GM06990 (cell line): ENCODE data around the gene PCBP4.

Source experiments
- DNase-seq: peaks from one replicate; pipeline ENCODE4 v3.0.0-alpha.2; 2011; ENCODE audit not compliant: insufficient read length; ENCODE audit errors: extremely low read depth
- H3K27me3 ChIP-seq: replicated peaks from 2 replicates; pipeline ENCODE4 v1.6.0; 2011; ENCODE audit warnings: low read length; ENCODE audit not compliant: control insufficient read depth, insufficient read depth
- H3K36me3 ChIP-seq: 2 replicates; pipeline ENCODE4 v1.5.1; 2011; ENCODE audit warnings: low read length; ENCODE audit not compliant: control insufficient read depth, insufficient read depth
- H3K4me3 ChIP-seq: replicated peaks from 2 replicates; pipeline ENCODE4 v1.5.1; 2011; ENCODE audit warnings: low read depth, mild to moderate bottlenecking, control low read depth, low read length
- TF ChIP-seq, protein P1 (sequence below): IDR thresholded peaks from 2 replicates; pipeline ENCODE4 v1.5.1; 2011; ENCODE audit warnings: low read length, control low read depth, mild to moderate bottlenecking, inconsistent platforms; ENCODE audit not compliant: insufficient read depth, poor library complexity, severe bottlenecking

PCBP4 gene

GRCh38 chr3:51962854-51963530, 4.3 kb downstream of the PCBP4 start:
- TF ChIP-seq, protein P1, sequence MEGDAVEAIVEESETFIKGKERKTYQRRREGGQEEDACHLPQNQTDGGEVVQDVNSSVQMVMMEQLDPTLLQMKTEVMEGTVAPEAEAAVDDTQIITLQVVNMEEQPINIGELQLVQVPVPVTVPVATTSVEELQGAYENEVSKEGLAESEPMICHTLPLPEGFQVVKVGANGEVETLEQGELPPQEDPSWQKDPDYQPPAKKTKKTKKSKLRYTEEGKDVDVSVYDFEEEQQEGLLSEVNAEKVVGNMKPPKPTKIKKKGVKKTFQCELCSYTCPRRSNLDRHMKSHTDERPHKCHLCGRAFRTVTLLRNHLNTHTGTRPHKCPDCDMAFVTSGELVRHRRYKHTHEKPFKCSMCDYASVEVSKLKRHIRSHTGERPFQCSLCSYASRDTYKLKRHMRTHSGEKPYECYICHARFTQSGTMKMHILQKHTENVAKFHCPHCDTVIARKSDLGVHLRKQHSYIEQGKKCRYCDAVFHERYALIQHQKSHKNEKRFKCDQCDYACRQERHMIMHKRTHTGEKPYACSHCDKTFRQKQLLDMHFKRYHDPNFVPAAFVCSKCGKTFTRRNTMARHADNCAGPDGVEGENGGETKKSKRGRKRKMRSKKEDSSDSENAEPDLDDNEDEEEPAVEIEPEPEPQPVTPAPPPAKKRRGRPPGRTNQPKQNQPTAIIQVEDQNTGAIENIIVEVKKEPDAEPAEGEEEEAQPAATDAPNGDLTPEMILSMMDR = no peak
- Histone ChIP-seq H3K36me3 (no peaks in the 10 kb centered on the region), H3K27me3 (no peaks in the 10 kb centered on the region), H3K4me3 (no peak overlapping the region)
- DNase-seq = no peak

GRCh38 chr3:51961602-51962569, 5.4 kb downstream of the PCBP4 start:
- Histone ChIP-seq H3K27me3 (no peaks in the 10 kb centered on the region), H3K4me3 (no peak overlapping the region), H3K36me3 (no peaks in the 10 kb centered on the region)
- TF ChIP-seq, protein P1 = no peak
- no peak for DNase-seq

DNA sequence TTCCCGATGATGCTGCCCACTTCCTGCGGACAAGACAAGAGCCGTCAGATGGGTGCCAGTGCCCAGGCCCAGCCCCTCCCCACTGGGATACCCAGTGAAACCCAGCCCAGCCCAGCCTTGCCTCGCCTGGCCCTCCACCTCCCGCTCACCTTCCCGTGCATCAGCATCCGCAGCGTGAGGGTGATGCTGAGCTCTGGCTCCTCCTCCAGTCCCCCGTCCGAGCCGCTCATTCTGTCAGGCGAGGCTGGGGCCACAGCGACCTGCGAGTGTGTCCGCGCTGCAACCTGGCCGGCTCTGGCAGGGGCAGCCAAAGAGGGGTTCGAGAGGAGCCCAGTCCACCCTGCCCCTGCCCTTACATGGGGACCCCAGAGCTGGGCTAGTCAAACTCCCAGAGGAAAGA, 6.2 kb downstream of the PCBP4 start:
- TF ChIP-seq, protein P1 = no peak
- Histone ChIP-seq H3K27me3 (no peaks in the 10 kb centered on the region), H3K4me3 (no peak overlapping the region), H3K36me3 (no peaks in the 10 kb centered on the region)
- no peak for DNase-seq

- TF ChIP-seq, protein P1 = no peak
- Histone ChIP-seq H3K27me3 (no peaks in the 10 kb centered on the region), H3K36me3 (no peaks in the 10 kb centered on the region), H3K4me3 (no peak overlapping the region)
- no peak for DNase-seq
Observed at GRCh38 chr3:51960386-51960785, 6.9 kb downstream of the PCBP4 start.

- H3K4me3 ChIP-seq = no peak overlapping the region
- DNase-seq = no peak
- TF ChIP-seq, protein P1 = no peak
- no peaks in the 10 kb centered on the region for H3K36me3 ChIP-seq
- no peaks in the 10 kb centered on the region for H3K27me3 ChIP-seq
Observed at GRCh38 chr3:51959651-51960050, 7.6 kb downstream of the PCBP4 start.
